Measurements from ENCODE around the gene CPM.
A peak's percentile ranks its signal among the peaks of the same experiment; 100 is the strongest.

Gene CPM

GRCh38 chr12:68932961-68933893 is at the start of gene CPM:
TSS of gene CPM (minus strand) at chr12:68933171. CDS start at chr12:68932837, 334 bp downstream.
- ATAC-seq = peak; percentile 98
- DNase-seq = peak; percentile 80

- ATAC-seq = no peak
- DNase-seq = no peak
Measured at GRCh38 chr12:68981516-68981915, 48.5 kb upstream of the CPM start.

GRCh38 chr12:68980476-68981212 is 47.7 kb upstream of the CPM start:
- DNase-seq (no peak), ATAC-seq (no peak)

- no peak for DNase-seq
- ATAC-seq = no peak
Measured at GRCh38 chr12:68978678-68979077, 45.7 kb upstream of the CPM start.

- DNase-seq (no peak), ATAC-seq (no peak)
Measured at GRCh38 chr12:68977909-68978610, 45.1 kb upstream of the CPM start.

GRCh38 chr12:68977335-68977734 is 44.4 kb upstream of the CPM start:
- DNase-seq (no peak), ATAC-seq (no peak)

GRCh38 chr12:68976395-68976841 is 43.4 kb upstream of the CPM start:
- DNase-seq = no peak
- ATAC-seq = no peak

GRCh38 chr12:68975811-68976210 is 42.8 kb upstream of the CPM start:
- no peak for DNase-seq

GRCh38 chr12:68972595-68972994 is 39.6 kb upstream of the CPM start:
- no peak for ATAC-seq
- DNase-seq = no peak

More at GRCh38 chr12:68975811-68976210, 42.8 kb upstream of the CPM start:
- no peak for ATAC-seq

- ATAC-seq (peak; percentile 23), DNase-seq (no peak)
Measured at GRCh38 chr12:68971404-68971803, 38.4 kb upstream of the CPM start.

- ATAC-seq = no peak
Measured at GRCh38 chr12:68970951-68971350, 38.0 kb upstream of the CPM start.

GRCh38 chr12:68970306-68970705 is 37.3 kb upstream of the CPM start:
- ATAC-seq (no peak), DNase-seq (no peak)

More at GRCh38 chr12:68970951-68971350, 38.0 kb upstream of the CPM start:
- no peak for DNase-seq

GRCh38 chr12:68967046-68967445 is 34.1 kb upstream of the CPM start:
- no peak for ATAC-seq

GRCh38 chr12:68963856-68964745 is 31.1 kb upstream of the CPM start:
- ATAC-seq (peak; percentile 21), DNase-seq (no peak)

More at GRCh38 chr12:68967046-68967445, 34.1 kb upstream of the CPM start:
- no peak for DNase-seq

- ATAC-seq = peak; percentile 92
- DNase-seq = no peak
Measured at GRCh38 chr12:68962877-68963855, 30.2 kb upstream of the CPM start.

GRCh38 chr12:68959891-68960464 is 27.0 kb upstream of the CPM start:
- ATAC-seq (peak; percentile 33), DNase-seq (no peak)

GRCh38 chr12:68959143-68959858 is 26.3 kb upstream of the CPM start:
- DNase-seq = peak; percentile 50
- no peak for ATAC-seq

GRCh38 chr12:68958322-68958721 is 25.4 kb upstream of the CPM start:
- DNase-seq (peak; percentile 57), ATAC-seq (peak; percentile 86)

- DNase-seq (no peak), ATAC-seq (no peak)
Measured at GRCh38 chr12:68957273-68957672, 24.3 kb upstream of the CPM start.

Measured in stimulated activated naive CD8-positive, alpha-beta T cell treated with anti-CD3 and anti-CD28 coated beads, Interleukin-15, Interleukin-2, amounts not matched to agents 100 U/mL and 50 U/mL, for 24 hours (primary cell).